ENCODE results near the gene NMNAT2. TPM values are rescaled to one million over a fixed set of nuclear protein-coding genes. Genes with fewer than 3 reads are reported as not detected.

Gene NMNAT2
- total RNA-seq, 4 donors from 2014 or later: 0.10 to 0.29 (median 0.26) TPM; not detected in 1

DNA sequence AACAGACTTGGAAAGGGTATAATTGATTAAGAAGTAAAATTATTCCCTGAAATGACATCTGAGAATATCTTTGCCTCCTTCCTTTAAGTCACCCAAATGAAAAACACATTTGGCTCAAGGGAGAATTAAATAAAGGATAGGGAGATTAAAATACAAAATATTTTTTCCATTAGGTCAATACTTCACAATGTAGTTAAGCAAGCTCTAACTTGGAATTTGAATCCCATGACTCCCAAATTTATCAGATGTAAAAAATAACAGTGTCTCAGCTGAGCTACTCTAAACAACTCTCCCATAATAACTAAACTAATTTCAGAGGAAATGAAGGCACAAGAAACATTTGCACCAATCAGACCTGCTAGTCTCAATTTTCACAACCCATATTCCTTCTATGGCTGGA, 6.5 kb upstream of the NMNAT2 start:
- no peak for ATAC-seq
- H3K27ac ChIP-seq: no peak overlapping the region
- TF ChIP-seq, protein P1, sequence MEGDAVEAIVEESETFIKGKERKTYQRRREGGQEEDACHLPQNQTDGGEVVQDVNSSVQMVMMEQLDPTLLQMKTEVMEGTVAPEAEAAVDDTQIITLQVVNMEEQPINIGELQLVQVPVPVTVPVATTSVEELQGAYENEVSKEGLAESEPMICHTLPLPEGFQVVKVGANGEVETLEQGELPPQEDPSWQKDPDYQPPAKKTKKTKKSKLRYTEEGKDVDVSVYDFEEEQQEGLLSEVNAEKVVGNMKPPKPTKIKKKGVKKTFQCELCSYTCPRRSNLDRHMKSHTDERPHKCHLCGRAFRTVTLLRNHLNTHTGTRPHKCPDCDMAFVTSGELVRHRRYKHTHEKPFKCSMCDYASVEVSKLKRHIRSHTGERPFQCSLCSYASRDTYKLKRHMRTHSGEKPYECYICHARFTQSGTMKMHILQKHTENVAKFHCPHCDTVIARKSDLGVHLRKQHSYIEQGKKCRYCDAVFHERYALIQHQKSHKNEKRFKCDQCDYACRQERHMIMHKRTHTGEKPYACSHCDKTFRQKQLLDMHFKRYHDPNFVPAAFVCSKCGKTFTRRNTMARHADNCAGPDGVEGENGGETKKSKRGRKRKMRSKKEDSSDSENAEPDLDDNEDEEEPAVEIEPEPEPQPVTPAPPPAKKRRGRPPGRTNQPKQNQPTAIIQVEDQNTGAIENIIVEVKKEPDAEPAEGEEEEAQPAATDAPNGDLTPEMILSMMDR (IDR thresholded peaks at IDR 0.05 in 4 of 5, conservative IDR thresholded peaks at IDR 0.05 in 1 of 5): no peak
- TF ChIP-seq POLR2A (IDR thresholded peaks at IDR 0.05): no peak
- in situ Hi-C loops (cut with MboI; ENCODE audit: low sequenced_read_pairs in 4 of 4) (no loop called here), intact Hi-C loops (cut with DNase I; ENCODE audit: low total_unique reads) (no loop called here)
- no peaks in the 10 kb centered on the region for H3K4me1 ChIP-seq
- H3K27me3 ChIP-seq: peaks cover 2 to 15% (median 9%) of the 10 kb centered on the region in 3 donors
- DNase-seq: no peak
- no peaks in the 10 kb centered on the region for H3K9me3 ChIP-seq
- H3K36me3 ChIP-seq: no peaks in the 10 kb centered on the region
- H3K4me3 ChIP-seq: no peak overlapping the region

DNA sequence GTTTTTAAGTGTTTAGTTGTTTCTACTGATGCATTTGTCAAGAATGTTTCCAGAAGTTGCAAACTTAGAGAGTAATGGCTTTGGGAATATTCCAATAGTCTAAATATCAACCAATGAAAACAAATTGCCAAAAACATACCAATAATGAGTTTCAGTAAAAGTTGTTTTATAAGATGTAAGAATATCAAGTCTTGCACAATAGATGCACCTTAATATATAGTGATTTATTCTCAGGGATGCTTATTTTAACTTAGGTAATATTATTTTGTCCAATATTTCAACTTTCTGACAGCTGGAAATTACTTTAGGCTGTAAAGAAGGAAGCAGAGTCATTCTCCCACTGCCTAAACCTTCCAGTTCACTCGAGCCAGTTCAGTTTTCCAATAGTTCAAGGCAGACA, 5.4 kb upstream of the NMNAT2 start:
- TF ChIP-seq, protein P1 (IDR thresholded peaks at IDR 0.05 in 4 of 5, conservative IDR thresholded peaks at IDR 0.05 in 1 of 5): no peak
- no peak for TF ChIP-seq POLR2A (IDR thresholded peaks at IDR 0.05)
- no peaks in the 10 kb centered on the region for H3K9me3 ChIP-seq
- in situ Hi-C loops (cut with MboI; ENCODE audit: low sequenced_read_pairs in 4 of 4): no loop called here
- no peak overlapping the region for H3K4me3 ChIP-seq
- ATAC-seq: no peak
- intact Hi-C loops (cut with DNase I; ENCODE audit: low total_unique reads): no loop called here
- H3K27me3 ChIP-seq: peaks cover 9 to 26% (median 20%) of the 10 kb centered on the region in 3 donors
- no peak for DNase-seq
- H3K27ac ChIP-seq: no peak overlapping the region
- no peaks in the 10 kb centered on the region for H3K4me1 ChIP-seq
- H3K36me3 ChIP-seq: no peaks in the 10 kb centered on the region

DNA sequence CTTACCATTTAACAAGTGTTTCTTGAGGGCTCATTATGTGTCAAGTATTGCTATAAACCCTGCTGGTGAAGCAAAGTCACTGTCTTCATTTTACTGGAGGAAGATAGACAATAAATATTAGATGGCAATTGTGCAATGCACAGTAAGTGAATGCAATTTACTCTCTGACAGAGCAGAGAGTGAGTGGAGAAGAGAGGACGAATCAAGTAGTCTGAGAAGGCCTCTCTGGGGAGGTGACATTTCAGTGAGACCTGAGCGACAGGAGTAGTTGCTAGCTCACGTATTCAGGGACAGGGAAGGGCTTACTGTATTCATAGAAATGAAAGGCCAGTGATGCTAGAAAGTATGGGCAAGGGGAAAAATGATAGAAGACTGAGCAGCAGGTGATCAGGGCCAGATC, 1.2 kb upstream of the NMNAT2 start:
- H3K27ac ChIP-seq: no peak overlapping the region
- in situ Hi-C loops (cut with MboI; ENCODE audit: low sequenced_read_pairs in 4 of 4) (no loop called here), intact Hi-C loops (cut with DNase I; ENCODE audit: low total_unique reads) (no loop called here)
- H3K27me3 ChIP-seq: peaks cover 37 to 54% (median 49%) of the 10 kb centered on the region in 3 donors
- DNase-seq (no peak), ATAC-seq (no peak)
- no peak for TF ChIP-seq POLR2A (IDR thresholded peaks at IDR 0.05)
- TF ChIP-seq, protein P1 (IDR thresholded peaks at IDR 0.05 in 4 of 5, conservative IDR thresholded peaks at IDR 0.05 in 1 of 5): no peak
- no peaks in the 10 kb centered on the region for H3K36me3 ChIP-seq
- H3K4me1 ChIP-seq: peaks cover 10 to 22% of the 10 kb centered on the region in 2 donors
- no peak overlapping the region for H3K4me3 ChIP-seq
- no peaks in the 10 kb centered on the region for H3K9me3 ChIP-seq

DNA sequence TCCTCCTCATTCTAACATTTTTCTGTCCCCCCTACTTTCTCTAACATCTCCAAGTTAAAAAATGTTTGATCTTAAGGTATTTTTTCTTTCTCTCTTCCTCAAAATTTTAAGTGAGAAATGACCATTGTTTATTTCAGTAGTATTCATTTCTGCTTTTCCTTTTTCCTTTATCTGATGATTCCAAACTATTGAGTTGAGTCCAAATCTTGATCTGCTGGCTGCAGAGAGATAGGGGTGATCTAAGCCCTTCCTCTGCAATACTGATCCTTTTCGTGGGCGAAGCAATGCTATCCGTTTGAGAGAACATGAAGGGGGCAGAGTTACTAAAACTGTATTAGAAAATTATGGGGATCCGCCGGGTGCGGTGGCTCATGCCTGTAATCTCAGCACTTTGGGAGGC, 516 bp upstream of the NMNAT2 start:
- Histone ChIP-seq H3K4me3 (peak overlapping the region in 1 of 4 donors; percentile 37), H3K27me3 (peaks cover 37 to 59% (median 49%) of the 10 kb centered on the region in 3 donors), H3K9me3 (no peaks in the 10 kb centered on the region), H3K27ac (no peak overlapping the region), H3K36me3 (no peaks in the 10 kb centered on the region), H3K4me1 (peaks cover 10 to 22% of the 10 kb centered on the region in 2 donors)
- intact Hi-C loops (cut with DNase I; ENCODE audit: low total_unique reads): no loop called here
- DNase-seq: no peak
- ATAC-seq: no peak
- TF ChIP-seq, protein P1 (IDR thresholded peaks at IDR 0.05 in 4 of 5, conservative IDR thresholded peaks at IDR 0.05 in 1 of 5): no peak
- no peak for TF ChIP-seq POLR2A (IDR thresholded peaks at IDR 0.05)
- in situ Hi-C loops (cut with MboI; ENCODE audit: low sequenced_read_pairs in 4 of 4): no loop called here
